HepG2 (cell line): ENCODE data around the gene OSBPL2. TPM values are rescaled to one million over a fixed set of nuclear protein-coding genes. Genes with fewer than 3 reads are reported as not detected.

Source experiments
- BCL6 ChIP-seq: IDR thresholded peaks from 2 replicates; pipeline ENCODE4 v1.6.1; 2016; ENCODE audit warnings: missing genetic modification reagents, missing compliant biosample characterization
- EHMT2 ChIP-seq: fragments of 200-600 bp; sonication (generic); IDR thresholded peaks from 2 replicates; pipeline ENCODE4 v1.7.0; 2017; ENCODE audit warnings: antibody characterized with exemption, low read depth, low read length, borderline replicate concordance
- FOXO1 ChIP-seq: sonication (generic); formaldehyde crosslinking; IDR thresholded peaks from 2 replicates; pipeline ENCODE4 v1.4.0; 2020; ENCODE audit warnings: missing genetic modification reagents
- HOXA3 ChIP-seq: sonication (generic); formaldehyde crosslinking; IDR thresholded peaks from 2 replicates; pipeline ENCODE4 v1.5.0; 2020; ENCODE audit warnings: missing genetic modification reagents
- MEF2D ChIP-seq: sonication (generic); formaldehyde crosslinking; IDR thresholded peaks from 2 replicates; pipeline ENCODE4 v1.5.1; 2020; ENCODE audit warnings: mild to moderate bottlenecking, missing genetic modification reagents
- MNT ChIP-seq: fragments of 450-650 bp; IDR thresholded peaks from 2 replicates; pipeline ENCODE4 v1.6.1; 2016
- REL ChIP-seq: sonication (generic); formaldehyde crosslinking; conservative IDR thresholded peaks from 2 replicates; pipeline ENCODE4 v1.8.0; 2022; ENCODE audit warnings: mild to moderate bottlenecking, missing genetic modification reagents, moderate library complexity
- ZC3H13 ChIP-seq: sonication (generic); formaldehyde crosslinking; IDR thresholded peaks from 2 replicates; pipeline ENCODE4 v1.8.1; 2023; ENCODE audit warnings: mild to moderate bottlenecking, missing genetic modification reagents, moderate library complexity
- ZNF225 ChIP-seq: sonication (generic); formaldehyde crosslinking; IDR thresholded peaks from 2 replicates; pipeline ENCODE4 v1.4.0; 2020; ENCODE audit warnings: mild to moderate bottlenecking, missing genetic modification reagents
- ZNF256 ChIP-seq: sonication (generic); formaldehyde crosslinking; conservative IDR thresholded peaks from 2 replicates; pipeline ENCODE4 v1.4.0; 2020; ENCODE audit warnings: missing genetic modification reagents
- ZNF292 ChIP-seq: sonication (generic); formaldehyde crosslinking; IDR thresholded peaks from 2 replicates; pipeline ENCODE4 v1.8.1; 2022; ENCODE audit warnings: mild to moderate bottlenecking, low read depth, missing genetic modification reagents, borderline replicate concordance
- ZNF318 ChIP-seq: sonication (generic); formaldehyde crosslinking; IDR thresholded peaks from 2 replicates; pipeline ENCODE4 v1.4.0; 2020; ENCODE audit warnings: mild to moderate bottlenecking, missing genetic modification reagents
- ZNF737 ChIP-seq: sonication (generic); formaldehyde crosslinking; IDR thresholded peaks from 2 replicates; pipeline ENCODE4 v1.5.0; 2020; ENCODE audit warnings: missing genetic modification reagents, mild to moderate bottlenecking, borderline replicate concordance
- ZSCAN22 ChIP-seq: sonication (generic); formaldehyde crosslinking; IDR thresholded peaks from 2 replicates; pipeline ENCODE4 v1.4.0; 2020; ENCODE audit warnings: mild to moderate bottlenecking, missing genetic modification reagents
- polyA plus RNA-seq, 8 experiments: library from polyadenylated mRNA; depleted of rRNA in 3 of 8; stranded (reverse) in 7 of 8; unstranded in 1 of 8; fragments of >200 nt; fragmentation: Illumina TruSeq in 4 of 8; extraction: Trizol in 4 of 8; gene quantifications; 2 replicates each; pipeline versions ENCODE4 v1.2.1 to v1.2.3, GENCODE V29; 2011 to 2016; ENCODE audit warnings: low read depth in 4 of 8, missing spikeins in 1 of 8, mixed read lengths in 1 of 8; ENCODE audit not compliant: insufficient read depth in 1 of 8
- total RNA-seq, 5 experiments: library from RNA; depleted of rRNA; stranded (reverse); fragments of >200 nt; fragmentation: Illumina TruSeq; extraction: Trizol; gene quantifications; 2 replicates each; pipeline ENCODE4 v1.2.3, GENCODE V29; 2016; ENCODE audit warnings: low read depth in 1 of 5
- TF ChIP-seq, protein P1 (sequence below): sonication (generic); formaldehyde crosslinking; IDR thresholded peaks from 2 replicates; pipeline ENCODE4 v1.4.0; 2020; ENCODE audit warnings: low read depth, mild to moderate bottlenecking, missing genetic modification reagents
- TF ChIP-seq, protein P2 (sequence below): sonication (generic); formaldehyde crosslinking; conservative IDR thresholded peaks from 2 replicates; pipeline ENCODE4 v1.4.0; 2020; ENCODE audit warnings: missing genetic modification reagents

The OSBPL2 gene
- total and polyA plus RNA-seq, 2 of the 13 experiments (the other 11 are each of a cell fraction or from before 2014, with no cell fraction given) = 18.5 to 37.4 TPM

DNA sequence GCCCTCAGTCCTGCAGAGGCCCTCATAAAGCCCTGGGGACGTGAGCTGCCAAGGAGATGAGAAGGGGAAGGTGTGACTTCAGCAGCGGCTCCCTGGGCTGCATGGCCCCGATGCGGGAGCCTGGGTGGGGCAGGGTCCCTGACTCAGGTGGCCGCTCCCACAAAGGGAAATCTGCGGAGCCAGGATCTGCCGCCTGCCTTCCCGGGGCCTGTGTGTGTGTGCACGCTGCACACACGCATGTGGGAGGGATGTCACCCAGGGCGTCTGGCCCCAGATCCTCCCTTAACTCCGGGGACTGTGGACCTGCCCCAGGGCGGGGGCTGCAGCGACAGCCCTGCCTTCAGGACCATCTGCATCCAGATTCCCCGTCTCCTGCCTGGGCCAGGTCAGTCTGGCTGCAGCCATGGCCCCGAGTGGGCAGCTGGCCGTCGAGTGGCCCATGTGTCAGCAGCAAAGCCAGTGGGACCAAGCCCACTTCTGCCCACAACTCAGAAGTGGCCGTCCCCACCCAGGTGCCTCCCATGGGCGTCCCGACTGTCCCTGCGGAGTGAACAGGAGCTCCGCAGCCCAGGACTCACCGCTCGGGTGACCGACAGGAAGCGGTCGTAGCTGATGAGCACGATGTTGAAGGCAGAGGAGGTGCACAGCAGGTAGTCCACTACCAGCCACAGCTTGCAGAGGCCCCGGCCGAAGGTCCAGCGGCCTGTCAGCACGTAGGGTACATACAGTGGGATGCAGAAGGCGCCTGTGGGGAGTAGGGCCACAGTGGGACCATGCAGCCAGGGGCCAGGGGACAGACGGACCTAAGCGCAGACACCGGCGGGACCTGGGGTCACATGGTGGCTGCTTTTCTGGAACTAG is 20.2 kb upstream of the OSBPL2 start (continued):
- TF ChIP-seq MEF2D = no peak
- no peak for TF ChIP-seq ZSCAN22
- TF ChIP-seq ZNF225 (CRISPR knock-in tag) = no peak
- no peak for TF ChIP-seq FOXO1 (CRISPR knock-in tag)
- TF ChIP-seq ZNF318 (CRISPR knock-in tag) = no peak
- TF ChIP-seq ZNF737 (CRISPR knock-in tag) = no peak
- TF ChIP-seq EHMT2 = no peak
- TF ChIP-seq HOXA3 (CRISPR knock-in tag) = no peak
- TF ChIP-seq, protein P1, sequence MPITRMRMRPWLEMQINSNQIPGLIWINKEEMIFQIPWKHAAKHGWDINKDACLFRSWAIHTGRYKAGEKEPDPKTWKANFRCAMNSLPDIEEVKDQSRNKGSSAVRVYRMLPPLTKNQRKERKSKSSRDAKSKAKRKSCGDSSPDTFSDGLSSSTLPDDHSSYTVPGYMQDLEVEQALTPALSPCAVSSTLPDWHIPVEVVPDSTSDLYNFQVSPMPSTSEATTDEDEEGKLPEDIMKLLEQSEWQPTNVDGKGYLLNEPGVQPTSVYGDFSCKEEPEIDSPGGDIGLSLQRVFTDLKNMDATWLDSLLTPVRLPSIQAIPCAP = no peak
- TF ChIP-seq REL = no peak
- no peak for TF ChIP-seq BCL6 (CRISPR knock-in tag)
- TF ChIP-seq MNT = no peak
- TF ChIP-seq ZNF292 (CRISPR knock-in tag) = no peak
- TF ChIP-seq, protein P2, sequence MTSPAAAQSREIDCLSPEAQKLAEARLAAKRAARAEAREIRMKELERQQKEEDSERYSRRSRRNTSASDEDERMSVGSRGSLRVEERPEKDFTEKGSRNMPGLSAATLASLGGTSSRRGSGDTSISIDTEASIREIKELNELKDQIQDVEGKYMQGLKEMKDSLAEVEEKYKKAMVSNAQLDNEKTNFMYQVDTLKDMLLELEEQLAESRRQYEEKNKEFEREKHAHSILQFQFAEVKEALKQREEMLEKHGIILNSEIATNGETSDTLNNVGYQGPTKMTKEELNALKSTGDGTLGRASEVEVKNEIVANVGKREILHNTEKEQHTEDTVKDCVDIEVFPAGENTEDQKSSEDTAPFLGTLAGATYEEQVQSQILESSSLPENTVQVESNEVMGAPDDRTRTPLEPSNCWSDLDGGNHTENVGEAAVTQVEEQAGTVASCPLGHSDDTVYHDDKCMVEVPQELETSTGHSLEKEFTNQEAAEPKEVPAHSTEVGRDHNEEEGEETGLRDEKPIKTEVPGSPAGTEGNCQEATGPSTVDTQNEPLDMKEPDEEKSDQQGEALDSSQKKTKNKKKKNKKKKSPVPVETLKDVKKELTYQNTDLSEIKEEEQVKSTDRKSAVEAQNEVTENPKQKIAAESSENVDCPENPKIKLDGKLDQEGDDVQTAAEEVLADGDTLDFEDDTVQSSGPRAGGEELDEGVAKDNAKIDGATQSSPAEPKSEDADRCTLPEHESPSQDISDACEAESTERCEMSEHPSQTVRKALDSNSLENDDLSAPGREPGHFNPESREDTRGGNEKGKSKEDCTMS (CRISPR knock-in tag) = no peak
- 0 out of 2 replicates have a peak, but pooled peaks have one; percentile 52 for TF ChIP-seq ZNF256 (CRISPR knock-in tag)
- TF ChIP-seq ZC3H13 = no peak
